GM12878 (cell line): ENCODE measurements around the gene KRT6C. TPM values are rescaled to one million over a fixed set of nuclear protein-coding genes. Genes with fewer than 3 reads are reported as not detected.

Source experiments
- ATAC-seq: fragments of 200-7000 bp; cut with Tn5 transposase; 3 replicates; pipeline ENCODE4 v1.9.1; 2020; ENCODE audit warnings: mild to moderate bottlenecking, moderate library complexity
- BruUV-seq: library from RNA; stranded (reverse); fragments of 400-500 nt; replicated peaks from 2 replicates; lab custom pipeline; 2021; lab: Mats Ljungman, UMichigan
- CTCF ChIA-PET: fragments of 300-600 bp; sonication (Branson Sonifier 250); formaldehyde crosslinking; extraction: SDS; loops from one replicate; lab custom pipeline; 2021; ENCODE audit warnings: inconsistent platforms; lab: Yijun Ruan, JAX
- POLR2A ChIA-PET: fragments of 350-600 bp; formaldehyde crosslinking; extraction: SDS; loops from one replicate; lab custom pipeline; 2021; ENCODE audit warnings: inconsistent platforms; lab: Charles Lee
- RAD21 ChIA-PET: fragments of 300-600 bp; sonication (Branson Sonifier 250); formaldehyde crosslinking; loops from one replicate; lab custom pipeline; 2023; ENCODE audit warnings: antibody characterized with exemption; ENCODE audit not compliant: unreplicated experiment; lab: Charles Lee
- SMC1A ChIA-PET: fragments of 300-600 bp; sonication (Branson Sonifier 250); formaldehyde crosslinking; loops from one replicate; lab custom pipeline; 2023; ENCODE audit not compliant: unreplicated experiment, uncharacterized antibody; lab: Charles Lee
- DNase-seq: peaks from one replicate; pipeline ENCODE4 v3.0.0-alpha.2; 2011; ENCODE audit warnings: low read depth, low spot score
- FAIRE-seq: peaks from 3 replicates; lab custom pipeline; 2011; peaks lifted over from hg19 to GRCh38; lab: Jason Lieb, UNC
- H2AFZ ChIP-seq: 2 replicates; pipeline ENCODE4 v1.6.0; 2011; ENCODE audit warnings: low read depth, low read length, control low read depth; ENCODE audit not compliant: control insufficient read depth
- H3K27ac ChIP-seq: 2 replicates; pipeline ENCODE4 v1.5.1; 2011; ENCODE audit warnings: control low read depth; ENCODE audit not compliant: control insufficient read depth, insufficient read depth
- H3K27me3 ChIP-seq, 2 experiments: replicated peaks in 1 of 2; 2 replicates each; pipeline versions ENCODE4 v1.6.0 to v1.6.1; 2011; ENCODE audit warnings: low read length in 1 of 2; ENCODE audit not compliant: control insufficient read depth in 2 of 2, insufficient read depth in 2 of 2
- H3K36me3 ChIP-seq, 2 experiments: 2 replicates each; pipeline ENCODE4 v1.5.1; 2011; ENCODE audit warnings: low read length in 1 of 2; ENCODE audit not compliant: control insufficient read depth in 2 of 2, insufficient read depth in 2 of 2
- H3K4me1 ChIP-seq: 2 replicates; pipeline ENCODE4 v1.6.1; 2011; ENCODE audit warnings: mild to moderate bottlenecking, low read length, moderate library complexity, mixed read lengths; ENCODE audit not compliant: control insufficient read depth, insufficient read depth
- H3K4me2 ChIP-seq: 2 replicates; pipeline ENCODE4 v1.6.0; 2011; ENCODE audit warnings: control low read depth; ENCODE audit not compliant: control insufficient read depth, insufficient read depth
- H3K4me3 ChIP-seq: fragments of 200-600 bp; sonication (generic); 2 replicates; pipeline ENCODE4 v1.5.1; 2016
- H3K79me2 ChIP-seq: 2 replicates; pipeline ENCODE4 v1.6.0; 2011; ENCODE audit warnings: low read length; ENCODE audit not compliant: control insufficient read depth, insufficient read depth
- H3K9ac ChIP-seq: 2 replicates; pipeline ENCODE4 v1.8.0; 2011; ENCODE audit warnings: low read length, control low read depth, mixed read lengths; ENCODE audit not compliant: control insufficient read depth, insufficient read depth
- H3K9me3 ChIP-seq: replicated peaks from 3 replicates; pipeline ENCODE4 v1.5.1; 2011; ENCODE audit warnings: mild to moderate bottlenecking, low read length; ENCODE audit not compliant: control insufficient read depth, insufficient read depth
- H4K20me1 ChIP-seq: 2 replicates; pipeline ENCODE4 v1.6.0; 2011; ENCODE audit not compliant: control insufficient read depth, insufficient read depth
- ATF7 ChIP-seq: fragments of 450-650 bp; IDR thresholded peaks from 2 replicates; pipeline ENCODE4 v1.6.1; 2016; ENCODE audit warnings: low read depth, mild to moderate bottlenecking
- HDGF ChIP-seq: fragments of 450-650 bp; IDR thresholded peaks from 2 replicates; pipeline ENCODE4 v1.6.1; 2016; ENCODE audit warnings: antibody characterized with exemption
- NFIC ChIP-seq: IDR thresholded peaks from 2 replicates; pipeline ENCODE4 v1.6.1; 2012; ENCODE audit warnings: low read depth, mild to moderate bottlenecking, inconsistent platforms, low read length, moderate library complexity
- NR2F1 ChIP-seq: fragments of 450-650 bp; conservative IDR thresholded peaks from 2 replicates; pipeline ENCODE4 v1.6.1; 2017; ENCODE audit warnings: mild to moderate bottlenecking
- RAD21 ChIP-seq: IDR thresholded peaks from 2 replicates; pipeline ENCODE4 v1.6.1; 2011; ENCODE audit warnings: mild to moderate bottlenecking, low read depth, low read length, moderate library complexity; ENCODE audit not compliant: insufficient read depth
- TAF1 ChIP-seq: IDR thresholded peaks from 2 replicates; pipeline ENCODE4 v1.6.1; 2011; ENCODE audit warnings: mild to moderate bottlenecking, low read depth, low read length, borderline replicate concordance
- ZBED1 ChIP-seq: IDR thresholded peaks from 2 replicates; pipeline ENCODE4 v1.6.1; 2016; ENCODE audit warnings: borderline replicate concordance
- WGBS: methylation state at CpG from one replicate; pipeline ENCODE4 v1.1.6; 2016; ENCODE audit warnings: low lambda C conversion rate; ENCODE audit not compliant: insufficient replicate concordance, insufficient coverage; ENCODE audit errors: missing lambda C conversion rate; 5-methylcytosine and 5-hydroxymethylcytosine counted together
- in situ Hi-C: fragments of 300-500 bp; cut with MboI; formaldehyde crosslinking; loops from 9 replicates; pipeline ENCODE4 v1.14.3; 2018; ENCODE audit warnings: mixed read lengths
- intact Hi-C: fragments of 100-400 bp; cut with micrococcal nuclease; formaldehyde crosslinking; loops from one replicate; pipeline ENCODE4 v1.14.2; 2022; ENCODE audit not compliant: unreplicated experiment
- polyA plus RNA-seq, 11 experiments: library from polyadenylated mRNA; depleted of rRNA in 4 of 11; unstranded in 6 of 11; stranded (reverse) in 5 of 11; fragments of >200 nt; fragmentation: Nextera tagmentation in 4 of 11; fragmentation: Illumina TruSeq in 1 of 11; extraction: Ambion mirVana in 4 of 11; extraction: Trizol in 1 of 11; gene quantifications; 1 replicate in 1 of 11; 2 replicates in 10 of 11; pipeline versions ENCODE4 v1.2.1 to v1.2.3, GENCODE V29; 2011 to 2016; ENCODE audit warnings: inconsistent platforms in 2 of 11, missing spikeins in 2 of 11, low read depth in 1 of 11
- total RNA-seq, 4 experiments: library from RNA; depleted of rRNA in 3 of 4; stranded (reverse); fragments of >200 nt in 3 of 4; fragmentation: Illumina TruSeq in 1 of 4; extraction: Trizol in 1 of 4; gene quantifications; 2 replicates each; pipeline versions ENCODE4 v1.2.1 to v1.2.3, GENCODE V29; 2013 to 2021
- TF ChIP-seq, protein P1 (sequence below): IDR thresholded peaks from 2 replicates; pipeline ENCODE4 v1.6.1; 2011; ENCODE audit warnings: low read depth, mild to moderate bottlenecking, low read length, moderate library complexity, borderline replicate concordance; ENCODE audit errors: extremely low read depth
- TF ChIP-seq, protein P2 (sequence below): IDR thresholded peaks from 2 replicates; pipeline ENCODE4 v1.6.1; 2012; ENCODE audit warnings: low read depth, low read length, improper control_type of control experiment

Gene KRT6C
- total and polyA plus RNA-seq, 10 of the 15 experiments (the other 5 are each of a cell fraction or from before 2014, with no cell fraction given) = not detected

DNA sequence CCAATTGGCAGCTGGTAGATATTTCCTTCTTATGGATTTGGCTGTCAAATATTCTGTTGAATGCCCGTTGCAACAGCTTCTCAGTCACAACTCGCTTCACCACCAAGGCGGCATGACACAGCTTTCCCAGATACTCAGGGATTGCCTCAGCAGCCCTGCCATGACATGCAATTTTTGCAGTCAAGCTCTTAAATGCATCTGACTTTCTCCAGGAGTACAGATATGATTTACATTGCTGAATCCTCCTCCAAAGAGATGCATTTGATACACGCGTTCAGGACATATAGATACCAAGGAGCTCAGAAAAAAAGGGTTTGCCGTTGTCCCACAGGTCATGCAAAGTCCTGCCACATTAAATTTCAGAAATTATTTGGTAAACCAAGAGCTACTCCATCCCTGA, 40.1 kb upstream of the KRT6C start:
- SMC1A ChIA-PET = no interaction called here
- H3K36me3 ChIP-seq = no peaks in the 10 kb centered on the region
- intact Hi-C loops = no loop called here
- CTCF ChIA-PET = interaction anchor here (1.3 kb wide), 1 partner anchor 14 kb away, joined by 3 read pairs; no protein-coding TSS in a partner anchor
- no peak for FAIRE-seq
- H3K27me3 ChIP-seq = no peaks in the 10 kb centered on the region
- DNase-seq = no peak
- BruUV-seq = no TSS peak
- no peak overlapping the region for H3K4me2 ChIP-seq
- in situ Hi-C loops = no loop called here
- no peak overlapping the region for H2AFZ ChIP-seq
- no peaks in the 10 kb centered on the region for H3K79me2 ChIP-seq
- no peak overlapping the region for H3K9ac ChIP-seq
- POLR2A ChIA-PET = no interaction called here
- H4K20me1 ChIP-seq = no peaks in the 10 kb centered on the region
- H3K4me1 ChIP-seq = no peaks in the 10 kb centered on the region
- WGBS = 24% methylated on average over 6 of the region's 6 CpGs
- RAD21 ChIA-PET = no interaction called here
- H3K27ac ChIP-seq = no peak overlapping the region
- TF ChIP-seq ZBED1 = no peak
- TF ChIP-seq, protein P1, sequence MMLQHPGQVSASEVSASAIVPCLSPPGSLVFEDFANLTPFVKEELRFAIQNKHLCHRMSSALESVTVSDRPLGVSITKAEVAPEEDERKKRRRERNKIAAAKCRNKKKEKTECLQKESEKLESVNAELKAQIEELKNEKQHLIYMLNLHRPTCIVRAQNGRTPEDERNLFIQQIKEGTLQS = no peak
- no peak for TF ChIP-seq ATF7
- TF ChIP-seq NR2F1 = no peak
- TF ChIP-seq RAD21 = no peak
- TF ChIP-seq, protein P2, sequence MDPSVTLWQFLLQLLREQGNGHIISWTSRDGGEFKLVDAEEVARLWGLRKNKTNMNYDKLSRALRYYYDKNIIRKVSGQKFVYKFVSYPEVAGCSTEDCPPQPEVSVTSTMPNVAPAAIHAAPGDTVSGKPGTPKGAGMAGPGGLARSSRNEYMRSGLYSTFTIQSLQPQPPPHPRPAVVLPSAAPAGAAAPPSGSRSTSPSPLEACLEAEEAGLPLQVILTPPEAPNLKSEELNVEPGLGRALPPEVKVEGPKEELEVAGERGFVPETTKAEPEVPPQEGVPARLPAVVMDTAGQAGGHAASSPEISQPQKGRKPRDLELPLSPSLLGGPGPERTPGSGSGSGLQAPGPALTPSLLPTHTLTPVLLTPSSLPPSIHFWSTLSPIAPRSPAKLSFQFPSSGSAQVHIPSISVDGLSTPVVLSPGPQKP = no peak
- TF ChIP-seq NFIC = no peak
- no peak for TF ChIP-seq HDGF
- TF ChIP-seq TAF1 = no peak
- ATAC-seq = no peak
- no peak overlapping the region for H3K4me3 ChIP-seq
- H3K9me3 ChIP-seq = no peaks in the 10 kb centered on the region; the same call in 1 of the 3 replicates
